ENCODE results near the gene PCSK7.

Gene PCSK7

DNA sequence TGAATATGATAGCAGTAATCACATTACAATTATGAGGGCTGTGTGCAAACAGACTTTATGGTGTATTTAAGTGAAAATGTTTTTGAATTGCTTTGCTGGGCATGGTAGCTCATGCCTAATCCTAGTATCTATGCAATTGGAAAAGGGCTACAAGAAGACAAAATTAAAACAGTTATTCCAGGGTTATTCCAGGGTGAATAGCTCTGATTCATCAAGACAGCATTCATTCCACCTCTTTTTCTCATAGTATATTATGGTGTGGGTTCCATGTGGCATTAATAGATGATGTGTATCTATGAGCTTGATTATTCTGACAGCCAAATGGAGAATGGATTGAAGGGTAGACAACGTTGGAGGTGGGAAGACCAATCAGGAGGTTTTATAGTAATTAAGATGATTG is 65.4 kb downstream of the PCSK7 start:
- Histone ChIP-seq H3K27me3 (ENCODE audit: low read depth, low read length) (no peaks in the 10 kb centered on the region), H3K9me3 (ENCODE audit: control insufficient read depth in 1 of 2, low read length in 2 of 2) (no peaks in the 10 kb centered on the region), H3K4me1 (ENCODE audit: control insufficient read depth in 1 of 2, insufficient read depth in 2 of 2, low read length in 2 of 2) (no peaks in the 10 kb centered on the region), H3K36me3 (ENCODE audit: control insufficient read depth in 1 of 2, insufficient read depth in 2 of 2, low read length in 2 of 2) (peaks cover 54 to 61% of the 10 kb centered on the region in 2 donors), H3K4me3 (ENCODE audit: low read depth in 1 of 2, low read length in 2 of 2) (no peak overlapping the region), H3K27ac (ENCODE audit: low read length) (no peak overlapping the region)

DNA sequence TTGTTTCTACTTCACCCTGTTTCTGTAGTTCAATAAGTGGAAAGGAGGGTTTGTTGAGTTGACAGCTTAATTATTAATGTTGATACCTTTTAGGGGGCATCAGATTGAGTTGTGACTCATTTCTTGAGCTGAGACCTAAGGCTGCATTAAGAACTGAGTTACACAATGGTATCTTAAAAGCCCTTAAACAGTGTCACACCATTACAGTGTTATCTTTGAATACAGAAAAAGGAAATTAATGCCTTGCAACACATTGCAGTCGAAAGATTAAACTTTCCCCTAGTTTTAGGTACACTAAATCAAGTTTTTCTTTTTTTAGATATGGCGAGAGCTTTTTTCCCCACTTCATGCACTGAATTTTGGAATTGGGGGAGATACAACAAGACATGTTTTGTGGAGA is 71.0 kb downstream of the PCSK7 start:
- no peak overlapping the region for H3K4me3 ChIP-seq (ENCODE audit: low read depth in 1 of 2, low read length in 2 of 2)
- no peaks in the 10 kb centered on the region for H3K27me3 ChIP-seq (ENCODE audit: low read depth, low read length)
- peaks cover 36 to 40% of the 10 kb centered on the region in 2 donors for H3K36me3 ChIP-seq (ENCODE audit: control insufficient read depth in 1 of 2, insufficient read depth in 2 of 2, low read length in 2 of 2)
- H3K9me3 ChIP-seq (ENCODE audit: control insufficient read depth in 1 of 2, low read length in 2 of 2) = no peaks in the 10 kb centered on the region
- H3K27ac ChIP-seq (ENCODE audit: low read length) = no peak overlapping the region
- no peaks in the 10 kb centered on the region for H3K4me1 ChIP-seq (ENCODE audit: control insufficient read depth in 1 of 2, insufficient read depth in 2 of 2, low read length in 2 of 2)

GRCh38 chr11:117159892-117160291 is 72.0 kb downstream of the PCSK7 start:
- no peaks in the 10 kb centered on the region for H3K4me1 ChIP-seq (ENCODE audit: control insufficient read depth in 1 of 2, insufficient read depth in 2 of 2, low read length in 2 of 2)
- peaks cover 29 to 36% of the 10 kb centered on the region in 2 donors for H3K36me3 ChIP-seq (ENCODE audit: control insufficient read depth in 1 of 2, insufficient read depth in 2 of 2, low read length in 2 of 2)
- no peak overlapping the region for H3K27ac ChIP-seq (ENCODE audit: low read length)
- no peaks in the 10 kb centered on the region for H3K9me3 ChIP-seq (ENCODE audit: control insufficient read depth in 1 of 2, low read length in 2 of 2)
- no peaks in the 10 kb centered on the region for H3K27me3 ChIP-seq (ENCODE audit: low read depth, low read length)
- no peak overlapping the region for H3K4me3 ChIP-seq (ENCODE audit: low read depth in 1 of 2, low read length in 2 of 2)

DNA sequence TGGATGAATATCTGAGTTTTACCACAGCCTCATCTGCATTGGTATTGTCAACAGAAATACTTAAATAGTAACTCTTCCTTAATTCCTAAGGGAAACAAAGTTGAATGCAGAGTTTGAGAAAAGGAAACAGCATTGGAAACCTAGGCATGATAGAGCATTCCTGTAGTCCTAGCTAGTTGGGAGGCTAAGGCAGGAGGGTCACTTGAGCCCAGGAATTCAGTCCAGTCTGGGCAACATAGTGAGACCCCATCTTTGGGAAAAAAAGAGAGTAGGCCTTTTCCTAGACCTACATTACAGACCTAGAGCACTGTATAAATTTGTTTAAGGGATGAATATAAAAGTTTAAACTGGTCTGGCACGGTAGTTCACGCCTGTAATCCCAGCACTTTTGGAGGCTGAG is 74.4 kb downstream of the PCSK7 start:
- no peak overlapping the region for H3K27ac ChIP-seq (ENCODE audit: low read length)
- no peaks in the 10 kb centered on the region for H3K4me1 ChIP-seq (ENCODE audit: control insufficient read depth in 1 of 2, insufficient read depth in 2 of 2, low read length in 2 of 2)
- H3K27me3 ChIP-seq (ENCODE audit: low read depth, low read length) = no peaks in the 10 kb centered on the region
- H3K9me3 ChIP-seq (ENCODE audit: control insufficient read depth in 1 of 2, low read length in 2 of 2) = no peaks in the 10 kb centered on the region
- no peak overlapping the region for H3K4me3 ChIP-seq (ENCODE audit: low read depth in 1 of 2, low read length in 2 of 2)
- H3K36me3 ChIP-seq (ENCODE audit: control insufficient read depth in 1 of 2, insufficient read depth in 2 of 2, low read length in 2 of 2) = peaks cover 8 to 22% of the 10 kb centered on the region in 2 donors

DNA sequence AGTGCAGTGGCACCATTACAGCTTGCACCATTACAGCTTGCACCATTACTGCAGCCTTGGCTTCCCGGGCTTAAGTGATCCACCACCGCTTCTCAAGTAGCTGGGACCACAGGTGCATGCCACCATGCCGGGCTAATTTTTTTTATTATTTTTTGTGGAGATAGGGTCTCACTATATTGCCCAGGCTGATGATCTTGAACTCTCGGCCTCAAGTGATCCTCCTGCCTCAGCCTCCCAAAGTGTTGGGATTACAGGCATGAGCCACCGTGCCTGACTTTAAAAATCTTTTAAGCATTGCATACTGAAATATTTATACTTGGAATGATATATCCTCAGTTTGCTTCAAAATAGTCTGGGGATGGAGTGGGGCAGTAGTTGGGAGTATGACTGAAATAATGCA is 77.4 kb downstream of the PCSK7 start:
- peaks cover 0 to 7% of the 10 kb centered on the region in 2 donors for H3K36me3 ChIP-seq (ENCODE audit: control insufficient read depth in 1 of 2, insufficient read depth in 2 of 2, low read length in 2 of 2)
- H3K4me1 ChIP-seq (ENCODE audit: control insufficient read depth in 1 of 2, insufficient read depth in 2 of 2, low read length in 2 of 2) = peaks cover 0 to 8% of the 10 kb centered on the region in 2 donors
- H3K4me3 ChIP-seq (ENCODE audit: low read depth in 1 of 2, low read length in 2 of 2) = no peak overlapping the region
- H3K9me3 ChIP-seq (ENCODE audit: control insufficient read depth in 1 of 2, low read length in 2 of 2) = no peaks in the 10 kb centered on the region
- no peak overlapping the region for H3K27ac ChIP-seq (ENCODE audit: low read length)
- no peaks in the 10 kb centered on the region for H3K27me3 ChIP-seq (ENCODE audit: low read depth, low read length)
